Transverse colon (tissue), 3 donors: ENCODE results near the gene LCORL.

Experiments used
- EP300 ChIP-seq: sonication (generic); formaldehyde crosslinking; IDR thresholded peaks from one replicate; pipeline ENCODE4 v1.6.1; 2017; ENCODE audit warnings: antibody characterized with exemption, low read depth
- TF ChIP-seq, protein P1 (sequence below), 5 experiments: fragments of 200-600 bp in 3 of 5; fragments of 450-650 bp in 2 of 5; sonication (generic) in 3 of 5; IDR thresholded peaks; 1 replicate in 2 of 5; 2 replicates in 3 of 5; pipeline ENCODE4 v1.5.1; 2016 to 2017; ENCODE audit warnings: antibody characterized with exemption in 5 of 5, inconsistent platforms in 3 of 5, mild to moderate bottlenecking in 2 of 5, moderate library complexity in 1 of 5

DNA sequence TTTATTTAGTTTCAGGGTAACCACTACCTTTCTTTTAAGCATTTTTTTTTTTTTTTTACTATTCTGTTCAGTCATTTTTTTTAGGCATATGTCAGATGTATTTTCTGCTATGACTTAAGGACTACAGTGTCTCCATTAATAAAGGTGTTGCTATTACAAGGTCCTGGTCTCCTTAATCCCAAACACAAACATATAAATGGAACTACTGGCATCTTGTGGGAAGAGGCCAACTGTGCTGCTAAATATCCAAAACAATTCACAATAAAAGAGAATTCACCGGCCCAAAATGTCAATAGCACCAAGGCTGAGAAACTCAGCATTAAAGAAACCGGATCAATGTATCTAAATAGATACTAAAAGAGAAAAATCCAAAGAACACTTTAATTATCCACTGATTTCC lies 26.4 kb downstream of the LCORL start:
- TF ChIP-seq EP300 = no peak
- TF ChIP-seq, protein P1, sequence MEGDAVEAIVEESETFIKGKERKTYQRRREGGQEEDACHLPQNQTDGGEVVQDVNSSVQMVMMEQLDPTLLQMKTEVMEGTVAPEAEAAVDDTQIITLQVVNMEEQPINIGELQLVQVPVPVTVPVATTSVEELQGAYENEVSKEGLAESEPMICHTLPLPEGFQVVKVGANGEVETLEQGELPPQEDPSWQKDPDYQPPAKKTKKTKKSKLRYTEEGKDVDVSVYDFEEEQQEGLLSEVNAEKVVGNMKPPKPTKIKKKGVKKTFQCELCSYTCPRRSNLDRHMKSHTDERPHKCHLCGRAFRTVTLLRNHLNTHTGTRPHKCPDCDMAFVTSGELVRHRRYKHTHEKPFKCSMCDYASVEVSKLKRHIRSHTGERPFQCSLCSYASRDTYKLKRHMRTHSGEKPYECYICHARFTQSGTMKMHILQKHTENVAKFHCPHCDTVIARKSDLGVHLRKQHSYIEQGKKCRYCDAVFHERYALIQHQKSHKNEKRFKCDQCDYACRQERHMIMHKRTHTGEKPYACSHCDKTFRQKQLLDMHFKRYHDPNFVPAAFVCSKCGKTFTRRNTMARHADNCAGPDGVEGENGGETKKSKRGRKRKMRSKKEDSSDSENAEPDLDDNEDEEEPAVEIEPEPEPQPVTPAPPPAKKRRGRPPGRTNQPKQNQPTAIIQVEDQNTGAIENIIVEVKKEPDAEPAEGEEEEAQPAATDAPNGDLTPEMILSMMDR (IDR thresholded peaks at IDR 0.05) = no peak
